GM21786 (cell line): ENCODE results near the gene CSNK1G2.

ENCODE experiments used
- ATAC-seq: cut with Tn5 transposase; IDR thresholded peaks from one replicate; pipeline ENCODE4 v1.9.1; 2021; ENCODE audit not compliant: unreplicated experiment

Gene CSNK1G2

GRCh38 chr19:1943661-1944087 is 2.7 kb downstream of the CSNK1G2 start:
- no peak for ATAC-seq

GRCh38 chr19:1944088-1944915 is 3.3 kb downstream of the CSNK1G2 start:
- no peak for ATAC-seq

GRCh38 chr19:1944916-1945561 is 4.1 kb downstream of the CSNK1G2 start:
- ATAC-seq, result no peak

GRCh38 chr19:1945899-1946298 is 4.9 kb downstream of the CSNK1G2 start:
- no peak for ATAC-seq

GRCh38 chr19:1947651-1948209 is 6.8 kb downstream of the CSNK1G2 start:
- no peak for ATAC-seq

- no peak for ATAC-seq
Measured at GRCh38 chr19:1949304-1950101, 8.5 kb downstream of the CSNK1G2 start.

- no peak for ATAC-seq
Measured at GRCh38 chr19:1950640-1951039, 9.7 kb downstream of the CSNK1G2 start.

GRCh38 chr19:1952635-1953034 is 11.7 kb downstream of the CSNK1G2 start:
- ATAC-seq, result no peak

- no peak for ATAC-seq
Measured at GRCh38 chr19:1953037-1953436, 12.1 kb downstream of the CSNK1G2 start.

GRCh38 chr19:1953441-1954094 is 12.6 kb downstream of the CSNK1G2 start:
- ATAC-seq, result no peak

- no peak for ATAC-seq
Measured at GRCh38 chr19:1954532-1954933, 13.6 kb downstream of the CSNK1G2 start.

- ATAC-seq, result no peak
Measured at GRCh38 chr19:1955171-1956121, 14.5 kb downstream of the CSNK1G2 start.

- no peak for ATAC-seq
Measured at GRCh38 chr19:1956122-1956494, 15.1 kb downstream of the CSNK1G2 start.

GRCh38 chr19:1956868-1957492 is 16.0 kb downstream of the CSNK1G2 start:
- no peak for ATAC-seq

GRCh38 chr19:1957562-1958248 is 16.7 kb downstream of the CSNK1G2 start:
- no peak for ATAC-seq

- ATAC-seq, result no peak
Measured at GRCh38 chr19:1959928-1960589, 19.1 kb downstream of the CSNK1G2 start.

- no peak for ATAC-seq
Measured at GRCh38 chr19:1961000-1961883, 20.3 kb downstream of the CSNK1G2 start.
